ENCODE measurements around the gene TPP1. TPM values are rescaled to one million over a fixed set of nuclear protein-coding genes. Genes with fewer than 3 reads are reported as not detected.

TPP1 gene
- polyA plus RNA-seq, 3 donors = 18.7 to 49.0 (median 39.9) TPM

DNA sequence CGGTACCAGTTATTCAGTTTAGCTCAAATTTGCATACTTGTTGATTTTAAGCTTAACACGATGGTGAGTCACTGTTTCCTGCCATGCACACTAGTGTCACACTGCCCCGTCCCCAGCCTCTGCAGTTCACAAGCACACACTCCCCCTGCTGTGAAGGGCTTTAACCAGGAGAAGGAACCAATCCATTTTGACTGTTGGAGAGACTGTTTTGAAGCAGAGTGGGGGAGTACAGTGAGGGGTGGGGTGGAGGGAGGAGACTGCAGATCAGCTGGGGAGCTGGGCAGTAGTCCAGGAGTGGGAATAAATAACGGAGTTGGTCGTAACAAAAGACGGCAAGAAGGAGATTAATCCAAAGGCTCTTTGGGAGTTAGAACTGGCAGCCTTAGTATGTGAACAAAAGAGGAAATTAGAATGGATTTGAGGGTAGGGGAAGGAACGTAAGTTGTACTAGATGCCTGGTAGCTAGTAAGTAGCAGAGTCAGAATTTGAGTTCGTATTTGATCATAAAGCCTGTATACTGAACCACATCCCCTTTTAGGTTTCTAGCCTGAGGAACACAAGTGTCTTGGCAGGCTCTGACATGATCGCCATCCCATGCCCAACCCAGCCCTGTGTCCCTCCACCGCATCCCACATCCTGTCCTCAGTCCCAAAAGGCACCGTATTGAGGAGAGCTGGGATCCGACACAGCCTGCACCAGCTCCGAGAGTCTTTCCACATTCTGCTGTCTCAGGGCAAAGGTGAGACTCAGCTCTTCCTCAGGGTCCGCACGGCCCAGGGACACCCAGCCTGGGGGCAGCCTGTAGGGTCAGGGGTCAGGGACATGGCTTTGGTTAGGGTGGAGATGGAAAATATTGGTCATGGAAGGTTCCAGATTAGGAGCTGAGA is 862 bp downstream of the TPP1 start:
- H3K27ac ChIP-seq (ENCODE audit: low read depth, low read length) = peak overlapping the region; percentile 21
- 3 to 26% (median 4%) methylated on average over 15 of the region's 15 CpGs for WGBS, 3 donors

DNA sequence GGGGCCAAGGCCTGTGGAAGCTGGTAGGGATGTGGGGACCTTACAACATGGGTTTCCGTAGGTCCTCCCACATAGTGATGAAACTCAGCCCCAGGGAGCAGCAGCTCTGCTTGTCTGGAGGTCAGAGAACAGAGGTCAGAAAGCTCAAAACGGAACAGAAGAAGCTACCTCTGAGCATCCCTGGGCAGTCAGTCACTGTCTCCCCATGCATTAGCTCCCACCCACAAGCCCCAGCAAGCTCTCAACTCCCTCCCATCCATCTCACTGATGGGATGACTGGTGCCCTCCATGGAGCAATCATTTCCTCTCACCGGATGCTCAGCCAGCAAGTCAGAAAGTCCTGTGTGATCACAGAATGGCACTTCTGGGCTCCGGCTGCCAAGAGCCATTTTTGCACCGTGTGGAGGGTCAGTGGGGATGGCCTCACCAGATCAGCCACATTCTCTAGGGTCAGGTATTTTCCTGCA is 1.9 kb downstream of the TPP1 start:
- 48 to 88% (median 58%) methylated on average over 5 of the region's 5 CpGs for WGBS, 3 donors
- H3K27ac ChIP-seq (ENCODE audit: low read depth, low read length) = no peak overlapping the region

DNA sequence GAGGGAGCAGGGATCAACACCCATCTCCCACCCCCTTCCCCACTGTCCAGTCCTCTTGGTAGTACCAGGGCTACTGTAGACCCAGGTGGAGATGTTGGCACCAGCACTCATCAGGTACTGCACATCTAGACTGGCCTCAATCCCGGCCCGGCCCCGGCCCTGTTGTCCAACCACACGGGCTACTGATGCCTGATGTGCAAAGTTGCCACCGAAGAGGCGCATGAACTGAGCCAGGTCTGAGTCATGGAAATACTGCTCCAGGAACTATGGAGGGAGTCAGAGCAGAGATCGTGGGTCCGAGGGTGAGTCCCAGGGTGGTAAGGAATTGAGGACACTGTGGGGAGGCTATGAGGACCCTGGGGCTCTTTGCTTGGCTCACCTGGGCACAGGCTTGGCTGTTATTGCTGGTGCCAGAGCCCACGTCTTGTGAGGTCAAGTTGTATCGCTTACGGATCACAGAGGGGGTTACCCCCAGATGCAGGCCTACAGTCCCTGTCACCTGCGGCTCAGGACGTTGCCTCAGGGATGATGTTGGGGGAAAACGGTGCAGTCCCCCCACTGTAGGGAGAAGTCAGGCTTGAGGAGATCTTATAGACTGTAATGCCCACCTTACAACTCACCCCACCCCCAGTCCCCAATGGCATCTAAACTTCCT is 2.5 kb downstream of the TPP1 start:
- H3K27ac ChIP-seq (ENCODE audit: low read depth, low read length) = no peak overlapping the region

DNA sequence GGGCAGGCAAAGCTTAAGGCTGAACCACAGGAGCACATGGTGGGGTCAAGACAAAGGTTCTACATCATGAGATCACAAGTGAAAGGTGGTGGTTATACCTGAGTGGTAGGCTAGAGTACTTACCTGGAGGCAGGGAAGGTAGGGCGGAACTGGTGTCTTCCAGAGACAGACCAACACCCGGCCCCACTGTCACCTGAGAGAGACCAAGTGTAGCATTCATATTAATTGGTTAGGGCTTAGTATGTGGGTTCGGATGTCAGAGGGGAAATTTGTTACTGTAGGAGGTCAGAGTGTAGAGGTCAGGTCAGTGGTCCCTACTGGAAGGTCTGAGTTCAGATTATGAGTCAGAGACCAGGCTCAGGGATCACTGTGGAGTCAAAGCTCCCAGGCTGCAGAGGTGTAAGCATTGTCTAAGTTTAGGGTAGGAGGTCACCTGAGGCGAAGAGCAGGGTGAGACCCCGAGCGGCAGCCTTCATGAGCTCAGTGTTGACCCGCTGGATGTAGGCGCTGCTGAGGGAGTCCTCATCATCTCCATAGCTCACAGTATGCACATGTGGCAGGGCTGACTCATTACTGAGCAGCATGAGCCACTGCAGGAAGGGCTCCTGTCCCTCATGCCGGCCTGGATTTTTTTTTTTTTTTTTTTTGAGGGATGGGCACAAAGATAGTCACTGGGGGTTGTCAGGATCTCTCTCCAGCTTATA is 3.2 kb downstream of the TPP1 start:
- WGBS, 3 donors = 94 to 95% (median 95%) methylated on average over 9 of the region's 9 CpGs
- no peak overlapping the region for H3K27ac ChIP-seq (ENCODE audit: low read depth, low read length)

More for the DNA sequence above, 2.5 kb downstream of the TPP1 start:
- WGBS, 3 donors = 85 to 90% (median 85%) methylated on average over 14 of the region's 14 CpGs

DNA sequence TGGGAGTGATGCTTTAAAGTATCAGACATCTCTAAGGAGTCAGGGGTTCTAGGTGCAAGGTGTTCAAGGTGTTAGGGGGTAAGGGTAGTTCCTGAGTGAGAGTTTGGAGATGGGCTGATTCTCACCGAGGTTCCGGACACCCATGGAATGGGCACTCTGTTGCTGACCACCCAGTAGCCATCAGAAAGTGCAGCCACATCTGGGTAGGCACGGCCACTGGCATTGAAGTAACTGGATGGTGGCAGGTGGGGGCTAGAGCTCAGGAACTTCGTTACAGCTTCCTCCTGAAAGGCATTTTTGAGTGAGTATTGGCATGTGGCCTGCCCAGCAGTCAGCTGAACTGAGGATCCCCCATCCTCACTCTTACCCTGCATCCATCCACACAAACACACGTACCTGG is 4.2 kb downstream of the TPP1 start:
- 96 to 97% (median 97%) methylated on average over 5 of the region's 5 CpGs for WGBS, 3 donors
- no peak overlapping the region for H3K27ac ChIP-seq (ENCODE audit: low read depth, low read length)

DNA sequence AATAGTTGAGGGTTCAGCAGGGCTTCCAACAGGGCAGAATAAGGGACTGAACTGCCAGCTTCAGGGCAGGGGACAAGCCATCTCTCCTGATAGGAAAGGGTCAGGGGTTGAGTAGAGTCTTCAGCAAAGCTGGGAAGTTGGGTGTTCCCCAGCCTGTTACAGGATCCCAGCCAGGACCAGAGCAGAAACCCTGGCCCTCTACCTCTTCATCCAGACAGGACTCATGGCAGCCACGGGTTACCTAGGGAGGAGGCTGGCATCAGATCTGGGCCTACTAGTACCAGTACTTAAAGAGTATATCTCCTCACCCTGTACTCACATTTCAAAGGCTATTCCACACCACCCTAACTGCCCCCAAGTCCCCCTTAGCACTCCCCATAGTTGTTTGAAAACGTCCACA is 4.8 kb downstream of the TPP1 start:
- WGBS, 3 donors = 76 to 90% (median 89%) methylated on average over 2 of the region's 2 CpGs
- no peak overlapping the region for H3K27ac ChIP-seq (ENCODE audit: low read depth, low read length)

DNA sequence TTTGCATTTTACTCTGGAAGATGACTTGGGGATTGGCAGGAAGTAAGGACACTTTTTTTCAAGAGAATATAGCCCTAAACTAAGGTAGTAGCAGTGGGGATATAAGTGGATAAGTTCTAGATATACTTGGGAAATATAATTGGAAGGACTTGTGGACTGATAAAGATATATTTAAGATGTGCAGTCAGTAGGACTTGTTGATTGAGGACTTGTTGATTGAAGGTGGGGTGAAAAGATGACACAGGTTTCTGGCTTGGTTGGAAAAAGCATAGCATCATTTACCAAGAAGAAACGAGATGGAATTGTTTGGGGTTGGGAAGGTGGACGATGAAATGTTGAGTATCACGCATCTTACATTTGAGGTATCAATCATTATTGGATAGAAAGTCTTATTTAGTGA is 5.7 kb downstream of the TPP1 start:
- no peak overlapping the region for H3K27ac ChIP-seq (ENCODE audit: low read depth, low read length)
- WGBS, 3 donors = 91 to 97% (median 97%) methylated on average over 3 of the region's 3 CpGs

DNA sequence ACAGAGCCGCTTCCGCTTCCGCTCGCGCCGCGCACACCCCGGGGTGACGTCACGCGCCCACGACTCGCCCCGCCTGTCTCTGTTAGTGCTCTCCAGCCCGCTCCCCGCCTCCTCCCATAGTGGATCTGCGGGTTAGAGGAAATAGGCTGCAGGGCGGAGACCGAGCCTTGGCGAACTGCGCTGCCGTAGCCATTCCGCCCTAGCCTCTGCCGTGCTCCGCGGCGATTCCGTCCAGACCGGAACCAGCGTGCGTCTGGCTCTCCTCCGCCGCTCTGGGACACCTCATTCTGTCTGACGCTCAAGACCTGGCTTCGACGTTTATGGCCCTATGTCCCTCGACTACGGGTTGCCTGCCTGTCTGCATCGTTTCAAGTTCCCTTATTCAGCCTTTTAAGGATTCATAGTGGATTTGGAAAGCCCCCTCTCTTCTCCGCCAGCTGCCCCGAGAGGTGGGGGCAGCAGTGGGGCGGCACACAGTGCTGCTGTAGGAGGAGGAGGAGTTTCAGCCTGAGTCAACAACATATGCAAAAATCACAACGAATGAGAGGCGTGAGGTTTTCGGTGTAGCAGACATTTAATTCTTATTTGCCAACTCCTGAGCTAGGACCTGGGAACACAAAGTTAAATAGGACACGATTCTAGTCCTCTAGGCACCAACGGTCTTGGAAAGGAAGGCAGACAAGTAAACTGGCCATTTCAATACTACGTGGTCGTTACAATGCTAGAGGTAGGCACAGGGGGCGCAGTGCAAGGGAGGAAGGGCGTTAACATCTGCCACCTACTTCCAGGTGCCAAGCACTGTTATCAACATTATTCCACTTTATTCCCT is 6.8 kb downstream of the TPP1 start, which contains the start of gene TAF10:
TSS of gene TAF10 (minus strand) at position 4 of the 829 bp plus-strand sequence. CDS start 27 bp downstream, outside the sequence.
- peak within 1 kb of the TSS; percentile 84 for H3K27ac ChIP-seq (ENCODE audit: low read depth, low read length)
- WGBS, 3 donors = 0 to 1% (median 1%) methylated on average over 44 to 51 of the region's 51 CpGs

DNA sequence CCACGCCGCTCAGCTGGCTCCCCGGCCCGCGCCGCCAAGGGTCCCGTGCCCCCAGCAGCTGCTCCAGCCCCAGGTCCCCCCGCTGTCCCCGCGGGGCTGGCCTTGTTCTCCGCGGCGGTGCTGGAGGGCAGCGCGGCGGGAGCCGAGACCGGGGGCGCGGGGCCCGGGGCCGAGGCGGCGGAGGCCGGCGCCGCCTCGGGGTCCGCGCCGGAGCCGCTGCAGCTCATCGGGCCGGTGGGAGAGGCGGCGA is 7.3 kb downstream of the TPP1 start:
- 1% methylated on average over 28 to 36 of the region's 36 CpGs for WGBS, 3 donors
- peak overlapping the region; percentile 3 for H3K27ac ChIP-seq (ENCODE audit: low read depth, low read length)

DNA sequence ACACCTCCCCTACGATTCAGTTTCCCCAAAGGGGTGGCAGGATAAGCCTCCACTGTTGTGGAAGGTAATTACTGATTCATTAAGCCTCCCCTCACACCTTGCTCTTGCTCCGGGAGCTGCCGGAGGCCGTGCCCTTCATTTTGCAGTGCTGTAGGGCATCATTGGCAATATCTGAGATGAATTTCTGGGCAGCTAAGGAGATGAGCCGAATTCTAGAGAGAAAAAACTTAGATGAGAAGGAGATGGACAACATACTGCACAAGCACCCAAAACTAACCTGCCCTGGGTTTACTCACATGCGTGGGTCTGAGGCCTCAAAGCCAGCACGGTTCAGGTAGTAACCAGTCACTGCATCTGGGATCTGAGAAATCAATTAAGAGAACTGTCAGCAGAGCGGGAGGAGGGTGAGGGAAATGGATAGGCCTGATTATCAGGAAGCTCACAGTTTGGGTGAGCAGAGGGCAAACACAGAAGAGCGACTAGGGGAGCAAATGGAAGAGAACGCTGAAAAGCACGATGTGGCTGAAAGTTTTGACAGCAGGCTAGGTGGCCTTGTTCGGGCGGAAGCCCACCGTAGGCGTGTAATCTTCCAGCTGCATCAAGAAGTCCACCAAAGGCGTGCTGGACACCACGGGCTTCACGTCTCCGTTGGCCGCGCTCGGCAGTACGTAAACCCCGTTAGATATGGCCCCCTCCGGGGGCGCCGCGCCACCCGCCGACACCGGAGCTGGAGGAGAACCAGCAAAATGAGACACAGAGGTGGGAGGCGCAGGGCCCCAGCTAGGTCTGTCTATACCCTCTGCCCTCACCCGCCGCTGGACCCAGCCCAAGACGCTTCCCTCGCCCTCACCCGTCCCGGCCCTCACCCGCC is 7.9 kb downstream of the TPP1 start:
- H3K27ac ChIP-seq (ENCODE audit: low read depth, low read length) = peak overlapping the region; percentile 3
- 12 to 14% (median 13%) methylated on average over 39 of the region's 39 CpGs for WGBS, 3 donors

DNA sequence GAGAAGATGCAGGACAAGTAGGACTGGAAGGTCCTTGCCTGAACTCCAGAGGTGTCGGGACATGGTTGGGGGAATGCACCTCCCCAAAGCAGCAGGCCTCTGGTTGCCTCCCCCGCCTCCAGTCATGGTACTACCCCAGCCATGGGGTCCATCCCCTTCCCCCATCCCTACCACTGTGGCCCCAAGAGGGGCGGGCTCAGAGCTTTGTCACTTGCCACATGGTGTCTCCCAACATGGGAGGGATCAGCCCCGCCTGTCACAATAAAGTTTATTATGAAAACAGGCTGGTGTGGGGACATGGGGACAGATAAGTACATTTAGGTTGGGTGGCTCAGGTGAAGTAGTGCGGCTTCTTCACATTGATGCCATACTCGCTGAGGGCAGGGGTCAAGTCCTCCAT is 8.6 kb downstream of the TPP1 start:
- WGBS, 3 donors = 89 to 94% (median 91%) methylated on average over 6 of the region's 6 CpGs
- no peak overlapping the region for H3K27ac ChIP-seq (ENCODE audit: low read depth, low read length)

DNA sequence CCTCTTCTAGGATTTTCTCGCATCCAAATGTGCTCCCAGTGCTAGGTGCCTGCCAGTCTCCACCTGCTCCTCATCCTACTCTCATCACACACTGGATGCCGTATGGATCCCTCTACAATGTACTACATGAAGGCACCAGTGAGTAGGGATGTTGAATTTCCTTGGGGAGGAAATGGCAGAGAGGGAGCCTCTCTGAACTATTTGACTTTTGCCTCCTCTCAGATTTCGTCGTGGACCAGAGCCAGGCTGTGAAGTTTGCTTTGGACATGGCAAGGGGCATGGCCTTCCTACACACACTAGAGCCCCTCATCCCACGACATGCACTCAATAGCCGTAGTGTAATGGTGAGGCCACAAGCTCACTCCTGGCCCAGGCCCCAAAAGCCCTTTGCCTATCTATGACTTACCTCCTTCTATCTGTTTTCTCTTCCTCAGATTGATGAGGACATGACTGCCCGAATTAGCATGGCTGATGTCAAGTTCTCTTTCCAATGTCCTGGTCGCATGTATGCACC is 9.7 kb downstream of the TPP1 start:
- 73 to 89% (median 83%) methylated on average over 8 of the region's 8 CpGs for WGBS, 3 donors
- no peak overlapping the region for H3K27ac ChIP-seq (ENCODE audit: low read depth, low read length)

DNA sequence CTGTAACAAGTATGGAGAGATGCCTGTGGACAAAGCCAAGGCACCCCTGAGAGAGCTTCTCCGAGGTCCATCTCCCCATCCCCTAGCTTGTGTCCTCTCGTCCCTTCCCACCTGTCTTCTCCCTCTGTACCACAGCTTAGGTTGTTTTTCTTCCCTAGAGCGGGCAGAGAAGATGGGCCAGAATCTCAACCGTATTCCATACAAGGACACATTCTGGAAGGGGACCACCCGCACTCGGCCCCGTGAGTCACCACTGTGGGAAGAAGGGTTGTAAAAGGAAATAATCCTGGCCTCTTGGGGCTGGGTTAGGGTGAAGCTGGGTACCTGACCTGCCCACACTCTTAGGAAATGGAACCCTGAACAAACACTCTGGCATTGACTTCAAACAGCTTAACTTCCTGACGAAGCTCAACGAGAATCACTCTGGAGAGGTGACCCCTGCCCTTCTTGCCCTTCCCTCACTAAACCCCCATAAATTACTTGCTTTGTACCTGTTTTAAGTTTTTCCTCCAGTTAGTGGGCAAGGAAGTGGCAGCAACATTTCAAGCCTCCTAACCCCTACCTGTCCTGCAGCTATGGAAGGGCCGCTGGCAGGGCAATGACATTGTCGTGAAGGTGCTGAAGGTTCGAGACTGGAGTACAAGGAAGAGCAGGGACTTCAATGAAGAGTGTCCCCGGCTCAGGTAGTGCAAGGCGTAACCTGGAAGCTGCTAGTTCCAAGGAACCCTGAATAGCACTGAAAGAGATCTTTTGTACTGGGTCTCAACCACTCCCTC is 10.3 kb downstream of the TPP1 start:
- WGBS, 3 donors = 86 to 93% (median 90%) methylated on average over 14 of the region's 14 CpGs
- H3K27ac ChIP-seq (ENCODE audit: low read depth, low read length) = no peak overlapping the region

DNA sequence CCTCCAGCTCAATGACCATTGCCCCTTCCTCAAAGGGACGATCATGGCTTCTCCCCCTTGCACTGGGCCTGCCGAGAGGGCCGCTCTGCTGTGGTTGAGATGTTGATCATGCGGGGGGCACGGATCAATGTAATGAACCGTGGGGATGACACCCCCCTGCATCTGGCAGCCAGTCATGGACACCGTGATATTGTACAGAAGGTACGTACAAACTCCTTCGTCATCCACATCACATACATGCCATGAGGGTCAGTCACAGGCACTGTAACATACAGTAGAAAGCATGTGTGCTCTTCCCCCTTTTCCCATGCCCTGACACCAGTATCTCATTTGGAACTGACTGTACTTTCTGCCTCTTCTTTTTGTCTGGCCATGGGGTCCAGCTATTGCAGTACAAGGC is 11.2 kb downstream of the TPP1 start:
- 88 to 90% (median 89%) methylated on average over 9 of the region's 9 CpGs for WGBS, 3 donors
- H3K27ac ChIP-seq (ENCODE audit: low read depth, low read length) = no peak overlapping the region

DNA sequence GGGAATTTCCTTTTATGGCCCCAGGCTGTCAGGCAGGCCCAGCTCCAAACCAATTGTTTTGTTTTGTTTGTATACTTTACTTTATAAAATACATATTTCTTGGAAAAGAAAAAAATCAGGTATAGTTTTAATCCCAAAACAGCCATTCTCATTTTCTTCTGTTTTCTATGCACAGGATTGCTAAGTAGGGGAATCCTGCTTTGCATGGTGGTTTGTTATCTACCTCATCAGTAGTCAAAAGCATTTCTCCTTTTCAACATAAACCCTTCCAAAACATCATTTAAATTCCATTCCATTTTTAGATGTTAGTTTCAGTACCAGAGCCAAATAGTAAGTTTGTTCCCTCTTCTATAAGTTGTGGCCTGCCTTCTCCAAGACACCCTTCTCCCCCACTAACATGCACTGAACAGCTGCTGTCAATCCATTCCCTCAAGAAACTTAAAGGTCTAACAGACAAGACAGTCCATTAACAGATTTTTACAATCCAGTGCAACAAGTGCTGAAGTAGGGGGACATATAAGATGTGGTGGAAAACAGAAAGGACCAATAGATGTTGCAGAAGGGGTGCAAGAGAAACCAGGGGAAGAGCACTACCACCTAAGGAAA is 11.9 kb downstream of the TPP1 start:
- H3K27ac ChIP-seq (ENCODE audit: low read depth, low read length) = no peak overlapping the region

DNA sequence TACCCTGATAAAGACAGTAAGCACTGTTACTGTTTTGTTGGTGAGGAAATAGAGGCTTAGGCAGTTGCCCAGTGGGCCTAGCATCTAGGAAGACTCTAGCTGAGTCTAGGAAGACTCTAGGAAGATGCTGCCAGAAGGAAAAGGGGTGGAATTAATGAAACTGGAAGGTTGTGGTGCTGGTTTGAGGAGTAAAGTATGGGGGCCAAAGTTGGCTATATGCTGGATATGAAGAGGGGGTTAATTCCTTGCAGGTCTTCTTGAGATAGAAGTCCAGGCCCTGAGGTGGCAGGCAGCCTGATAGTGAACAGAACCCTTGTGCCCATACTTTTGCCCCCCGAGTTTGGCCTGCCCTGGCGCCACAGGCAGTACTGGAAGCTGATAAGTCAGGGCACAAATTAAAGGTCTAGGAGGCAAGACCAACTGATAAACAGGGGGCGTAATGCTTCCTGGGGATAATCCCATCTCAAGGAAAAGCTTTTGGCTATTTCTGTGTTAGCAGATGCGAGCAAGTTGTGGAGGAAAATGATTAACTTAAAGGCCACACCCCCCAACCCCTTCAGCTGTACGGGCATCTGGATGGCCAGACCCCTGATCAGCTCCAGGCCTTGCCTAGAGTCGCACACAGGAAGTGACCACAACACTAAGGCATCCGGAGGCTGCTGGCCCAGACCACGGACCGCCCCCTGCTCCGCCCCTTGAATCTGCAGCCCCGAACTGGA is 12.6 kb downstream of the TPP1 start:
- WGBS, 3 donors = 9 to 12% (median 12%) methylated on average over 11 of the region's 11 CpGs
- H3K27ac ChIP-seq (ENCODE audit: low read depth, low read length) = peak overlapping the region; percentile 13
